ENCODE measurements around the gene LRFN2. TPM values are rescaled to one million over a fixed set of nuclear protein-coding genes. Genes with fewer than 3 reads are reported as not detected.

LRFN2 gene
- total RNA-seq, 2 experiments from 2014 or later = not detected

- Mint-ChIP-seq H3K4me1 (peaks cover 5% of the 10 kb centered on the region), H3K27me3 (no peaks in the 10 kb centered on the region), H3K36me3 (no peaks in the 10 kb centered on the region), H3K9me3 (no peaks in the 10 kb centered on the region), H3K4me3 (no peak overlapping the region), H3K27ac (no peak overlapping the region)
- no peak for DNase-seq
- ATAC-seq (ENCODE audit: low read depth) = no peak
- POLR2A ChIA-PET = no interaction called here
These were observed 76.7 kb downstream of the LRFN2 start for GRCh38 chr6:40510442-40510841.

- Mint-ChIP-seq H3K27ac (no peak overlapping the region), H3K36me3 (no peaks in the 10 kb centered on the region), H3K27me3 (no peaks in the 10 kb centered on the region), H3K9me3 (no peaks in the 10 kb centered on the region), H3K4me1 (peaks cover 5% of the 10 kb centered on the region), H3K4me3 (no peak overlapping the region)
- POLR2A ChIA-PET = no interaction called here
- DNase-seq (no peak), ATAC-seq (ENCODE audit: low read depth) (no peak)
These were observed 77.4 kb downstream of the LRFN2 start for GRCh38 chr6:40509716-40510260.

GRCh38 chr6:40509086-40509485, 78.1 kb downstream of the LRFN2 start:
- H3K36me3 Mint-ChIP-seq = no peaks in the 10 kb centered on the region
- DNase-seq = no peak
- H3K4me1 Mint-ChIP-seq = peaks cover 5% of the 10 kb centered on the region
- H3K27ac Mint-ChIP-seq = no peak overlapping the region
- no peak for ATAC-seq (ENCODE audit: low read depth)
- no peak overlapping the region for H3K4me3 Mint-ChIP-seq
- POLR2A ChIA-PET = no interaction called here
- no peaks in the 10 kb centered on the region for H3K27me3 Mint-ChIP-seq
- H3K9me3 Mint-ChIP-seq = no peaks in the 10 kb centered on the region

GRCh38 chr6:40506954-40507353, 80.2 kb downstream of the LRFN2 start:
- Mint-ChIP-seq H3K4me1 (peaks cover 5% of the 10 kb centered on the region), H3K27me3 (peaks cover 1% of the 10 kb centered on the region), H3K27ac (no peak overlapping the region), H3K36me3 (no peaks in the 10 kb centered on the region), H3K4me3 (no peak overlapping the region), H3K9me3 (no peaks in the 10 kb centered on the region)
- no peak for ATAC-seq (ENCODE audit: low read depth)
- DNase-seq = no peak
- POLR2A ChIA-PET = no interaction called here

- no peak for DNase-seq
- no peak overlapping the region for H3K4me3 Mint-ChIP-seq
- peaks cover 5% of the 10 kb centered on the region for H3K4me1 Mint-ChIP-seq
- no peaks in the 10 kb centered on the region for H3K36me3 Mint-ChIP-seq
- POLR2A ChIA-PET = no interaction called here
- no peak overlapping the region for H3K27ac Mint-ChIP-seq
- H3K9me3 Mint-ChIP-seq = no peaks in the 10 kb centered on the region
- ATAC-seq (ENCODE audit: low read depth) = no peak
- H3K27me3 Mint-ChIP-seq = peaks cover 3% of the 10 kb centered on the region
These were observed 81.9 kb downstream of the LRFN2 start for GRCh38 chr6:40505191-40505810.

- no peak for DNase-seq
- H3K36me3 Mint-ChIP-seq = no peaks in the 10 kb centered on the region
- no peaks in the 10 kb centered on the region for H3K9me3 Mint-ChIP-seq
- POLR2A ChIA-PET = no interaction called here
- H3K4me3 Mint-ChIP-seq = no peak overlapping the region
- no peak overlapping the region for H3K27ac Mint-ChIP-seq
- peaks cover 4% of the 10 kb centered on the region for H3K4me1 Mint-ChIP-seq
- ATAC-seq (ENCODE audit: low read depth) = no peak
- peaks cover 5% of the 10 kb centered on the region for H3K27me3 Mint-ChIP-seq
These were observed 82.9 kb downstream of the LRFN2 start for GRCh38 chr6:40504274-40504673.

GRCh38 chr6:40500227-40500626, 86.9 kb downstream of the LRFN2 start:
- H3K4me3 Mint-ChIP-seq = no peak overlapping the region
- H3K36me3 Mint-ChIP-seq = no peaks in the 10 kb centered on the region
- H3K4me1 Mint-ChIP-seq = no peaks in the 10 kb centered on the region
- POLR2A ChIA-PET = no interaction called here
- DNase-seq (no peak), ATAC-seq (ENCODE audit: low read depth) (no peak)
- peaks cover 5% of the 10 kb centered on the region for H3K27me3 Mint-ChIP-seq
- no peaks in the 10 kb centered on the region for H3K9me3 Mint-ChIP-seq
- H3K27ac Mint-ChIP-seq = no peak overlapping the region

GRCh38 chr6:40499215-40499614, 87.9 kb downstream of the LRFN2 start:
- Mint-ChIP-seq H3K4me3 (no peak overlapping the region), H3K9me3 (no peaks in the 10 kb centered on the region), H3K27ac (no peak overlapping the region), H3K36me3 (no peaks in the 10 kb centered on the region), H3K4me1 (no peaks in the 10 kb centered on the region), H3K27me3 (peaks cover 5% of the 10 kb centered on the region)
- ATAC-seq (ENCODE audit: low read depth) = no peak
- POLR2A ChIA-PET = no interaction called here
- DNase-seq = no peak

- DNase-seq (no peak), ATAC-seq (ENCODE audit: low read depth) (no peak)
- H3K4me3 Mint-ChIP-seq = no peak overlapping the region
- H3K27ac Mint-ChIP-seq = no peak overlapping the region
- H3K4me1 Mint-ChIP-seq = no peaks in the 10 kb centered on the region
- POLR2A ChIA-PET = no interaction called here
- H3K36me3 Mint-ChIP-seq = no peaks in the 10 kb centered on the region
- peaks cover 5% of the 10 kb centered on the region for H3K27me3 Mint-ChIP-seq
- H3K9me3 Mint-ChIP-seq = no peaks in the 10 kb centered on the region
These were observed 89.0 kb downstream of the LRFN2 start for GRCh38 chr6:40498148-40498547.

GRCh38 chr6:40492187-40492586, 95.0 kb downstream of the LRFN2 start:
- DNase-seq (no peak), ATAC-seq (ENCODE audit: low read depth) (no peak)
- no peaks in the 10 kb centered on the region for H3K4me1 Mint-ChIP-seq
- H3K4me3 Mint-ChIP-seq = no peak overlapping the region
- peaks cover 8% of the 10 kb centered on the region for H3K27me3 Mint-ChIP-seq
- no peaks in the 10 kb centered on the region for H3K9me3 Mint-ChIP-seq
- H3K36me3 Mint-ChIP-seq = no peaks in the 10 kb centered on the region
- POLR2A ChIA-PET = no interaction called here
- H3K27ac Mint-ChIP-seq = no peak overlapping the region

GRCh38 chr6:40490508-40490907, 96.7 kb downstream of the LRFN2 start:
- H3K27me3 Mint-ChIP-seq = peaks cover 12% of the 10 kb centered on the region
- H3K36me3 Mint-ChIP-seq = no peaks in the 10 kb centered on the region
- POLR2A ChIA-PET = no interaction called here
- H3K4me3 Mint-ChIP-seq = no peak overlapping the region
- H3K4me1 Mint-ChIP-seq = no peaks in the 10 kb centered on the region
- ATAC-seq (ENCODE audit: low read depth) (no peak), DNase-seq (no peak)
- no peak overlapping the region for H3K27ac Mint-ChIP-seq
- no peaks in the 10 kb centered on the region for H3K9me3 Mint-ChIP-seq

- H3K4me3 Mint-ChIP-seq = no peak overlapping the region
- ATAC-seq (ENCODE audit: low read depth) (no peak), DNase-seq (no peak)
- H3K36me3 Mint-ChIP-seq = no peaks in the 10 kb centered on the region
- POLR2A ChIA-PET = no interaction called here
- H3K27me3 Mint-ChIP-seq = peaks cover 12% of the 10 kb centered on the region
- no peaks in the 10 kb centered on the region for H3K4me1 Mint-ChIP-seq
- no peak overlapping the region for H3K27ac Mint-ChIP-seq
- H3K9me3 Mint-ChIP-seq = no peaks in the 10 kb centered on the region
These were observed 97.4 kb downstream of the LRFN2 start for GRCh38 chr6:40489798-40490197.

GRCh38 chr6:40486576-40486975, 100.6 kb downstream of the LRFN2 start:
- H3K4me3 Mint-ChIP-seq = no peak overlapping the region
- no peaks in the 10 kb centered on the region for H3K36me3 Mint-ChIP-seq
- H3K27me3 Mint-ChIP-seq = peaks cover 12% of the 10 kb centered on the region
- no peak overlapping the region for H3K27ac Mint-ChIP-seq
- H3K4me1 Mint-ChIP-seq = no peaks in the 10 kb centered on the region
- DNase-seq (no peak), ATAC-seq (ENCODE audit: low read depth) (no peak)
- POLR2A ChIA-PET = no interaction called here
- H3K9me3 Mint-ChIP-seq = no peaks in the 10 kb centered on the region

- H3K4me3 Mint-ChIP-seq = no peak overlapping the region
- H3K36me3 Mint-ChIP-seq = no peaks in the 10 kb centered on the region
- H3K27ac Mint-ChIP-seq = no peak overlapping the region
- H3K27me3 Mint-ChIP-seq = peaks cover 15% of the 10 kb centered on the region
- no peaks in the 10 kb centered on the region for H3K4me1 Mint-ChIP-seq
- DNase-seq = no peak
- H3K9me3 Mint-ChIP-seq = no peaks in the 10 kb centered on the region
- ATAC-seq (ENCODE audit: low read depth) = no peak
- POLR2A ChIA-PET = no interaction called here
These were observed 101.4 kb downstream of the LRFN2 start for GRCh38 chr6:40485795-40486194.

- H3K27ac Mint-ChIP-seq = no peak overlapping the region
- H3K36me3 Mint-ChIP-seq = no peaks in the 10 kb centered on the region
- DNase-seq = no peak
- ATAC-seq (ENCODE audit: low read depth) = no peak
- peaks cover 15% of the 10 kb centered on the region for H3K27me3 Mint-ChIP-seq
- no peak overlapping the region for H3K4me3 Mint-ChIP-seq
- POLR2A ChIA-PET = no interaction called here
- H3K9me3 Mint-ChIP-seq = no peaks in the 10 kb centered on the region
- no peaks in the 10 kb centered on the region for H3K4me1 Mint-ChIP-seq
These were observed 101.9 kb downstream of the LRFN2 start for GRCh38 chr6:40485300-40485699.
